ENCODE measurements around the gene GBGT1. TPM values are rescaled to one million over a fixed set of nuclear protein-coding genes. Genes with fewer than 3 reads are reported as not detected.

The GBGT1 gene
- total and polyA plus RNA-seq, 9 of the 15 experiments (the other 6 are each of a cell fraction or from before 2014, with no cell fraction given), result 0.55 to 25.8 (median 13.7) TPM

- CTCF ChIA-PET (ENCODE audit: low intra/inter-chr PET ratio), result no interaction called here
- intact Hi-C loops (cut with micrococcal nuclease) (no loop called here), in situ Hi-C loops (cut with MboI) (no loop called here)
- BruUV-seq (replicated peaks), result no TSS peak
- DNase-seq (ENCODE audit: extremely low read depth in 1 of 4, low spot score in 3 of 4) (peak in 2 of 4 experiments; percentile 70 to 72), ATAC-seq (peak; percentile 7), FAIRE-seq (no peak)
- under 1% methylated on average over 35 of the region's 66 CpGs for WGBS (ENCODE audit: insufficient coverage, low coverage, missing lambda C conversion rate)
- Histone ChIP-seq H3K27me3 (ENCODE audit: control insufficient read depth in 2 of 2, insufficient read depth in 2 of 2, low read length in 2 of 2) (no peaks in the 10 kb centered on the region), H3K4me1 (replicated peaks in 1 of 2; ENCODE audit: control insufficient read depth in 2 of 2, insufficient read depth in 2 of 2, low read length in 2 of 2) (peaks cover 52 to 88% of the 10 kb centered on the region in 2 experiments), H4K20me1 (replicated peaks; ENCODE audit: control insufficient read depth, insufficient read depth, low read length) (peaks cover 16% of the 10 kb centered on the region), H2AFZ (ENCODE audit: low read depth, low read length) (peak overlapping the region; percentile 73), H3K9me1 (ENCODE audit: control insufficient read depth, insufficient read depth, low read length) (no peaks in the 10 kb centered on the region), H3K4me3 (peak overlapping the region; percentile 63), H3K4me2 (ENCODE audit: insufficient read depth, low read length) (peak overlapping the region; percentile 78), H3K9me3 (replicated peaks; ENCODE audit: control insufficient read depth, insufficient read depth, low read depth, low read length) (no peaks in the 10 kb centered on the region), H3K79me2 (ENCODE audit: control insufficient read depth, insufficient read depth, low read length) (peaks cover 81% of the 10 kb centered on the region), H3K36me3 (ENCODE audit: control insufficient read depth, insufficient read depth, low read length) (peaks cover 14% of the 10 kb centered on the region; the same call in 2 of the 3 replicates), H3K27ac (ENCODE audit: extremely low read depth, low read depth, low read length) (peak overlapping the region; percentile 74; the same call in 2 of the 3 replicates), H3K9ac (ENCODE audit: insufficient read depth in 1 of 2, low read depth in 2 of 2, low read length in 2 of 2) (peak overlapping the region; percentile 69 to 94; a peak in 3 of 4 replicates)
- POLR2A ChIA-PET, result interaction anchor here (0.6 to 2.5 kb wide), 3 partner anchors 13 to 226 kb away, joined by 3 to 8 read pairs (median 3); no protein-coding TSS in a partner anchor
- TF ChIP-seq DACH1 (IDR thresholded peaks at IDR 0.05; ENCODE audit: partially characterized antibody) (no peak), SMC3 (conservative IDR thresholded peaks at IDR 0.05; ENCODE audit: insufficient read depth, low read depth, low read length) (no peak), FUS (optimal IDR thresholded peaks at IDR 0.05; ENCODE audit: low read depth, low read length) (peak; percentile 75), ZBTB40 (IDR thresholded peaks at IDR 0.05) (peak; percentile 46), ZBTB40 (CRISPR knock-in tag; IDR thresholded peaks at IDR 0.05) (no peak), ZNF780A (CRISPR knock-in tag; IDR thresholded peaks at IDR 0.05) (no peak), CTCFL (IDR thresholded peaks at IDR 0.05; ENCODE audit: borderline replicate concordance, insufficient read depth, low read depth, low read length, poor library complexity, severe bottlenecking) (peak; percentile 1), NONO (IDR thresholded peaks at IDR 0.05; ENCODE audit: low read depth in 2 of 2, low read length in 1 of 2) (peak in 1 of 2 experiments; percentile 91; a peak in 3 of 4 replicates), CTBP1 (IDR thresholded peaks at IDR 0.05; ENCODE audit: borderline replicate concordance) (no peak), ZFX (CRISPR knock-in tag; IDR thresholded peaks at IDR 0.05) (peak; percentile 69)
Measured at GRCh38 chr9:133120501-133121197, 43.1 kb downstream of the GBGT1 start.

Measured in K562 (cell line).